Suprapubic skin (tissue), 4 donors: ENCODE measurements around the gene GGACT. TPM values are rescaled to one million over a fixed set of nuclear protein-coding genes. Genes with fewer than 3 reads are reported as not detected.
"Not testable (repeated sequence)": the region's sequence is repeated elsewhere in the genome, so short reads cannot be mapped to it uniquely, and the experiment has no call there.

ENCODE experiments used
- DNase-seq, 2 donors: peaks; one replicate each; pipeline ENCODE4 v3.0.0-alpha.2; 2019; ENCODE audit warnings: low spot score in 2 of 2
- H3K27ac ChIP-seq: fragments of 200-600 bp; sonication (generic); one replicate; pipeline ENCODE4 v1.5.1; 2019
- H3K27me3 ChIP-seq: fragments of 200-600 bp; sonication (generic); one replicate; pipeline ENCODE4 v1.5.1; 2019
- H3K36me3 ChIP-seq: fragments of 200-600 bp; sonication (generic); one replicate; pipeline ENCODE4 v1.5.1; 2019
- H3K4me1 ChIP-seq: fragments of 200-600 bp; sonication (generic); one replicate; pipeline ENCODE4 v1.5.1; 2019
- H3K4me3 ChIP-seq: fragments of 200-600 bp; sonication (generic); one replicate; pipeline ENCODE4 v1.5.1; 2019; ENCODE audit warnings: mild to moderate bottlenecking
- H3K9me3 ChIP-seq: fragments of 200-600 bp; sonication (generic); one replicate; pipeline ENCODE4 v1.5.1; 2019
- CTCF ChIP-seq, 2 donors: fragments of 200-600 bp in 1 of 2; fragments of 450-650 bp in 1 of 2; sonication (generic) in 1 of 2; IDR thresholded peaks; one replicate each; pipeline ENCODE4 v1.5.1; 2016 to 2019; ENCODE audit warnings: antibody characterized with exemption in 2 of 2, mild to moderate bottlenecking in 1 of 2, moderate library complexity in 1 of 2
- EP300 ChIP-seq: sonication (generic); formaldehyde crosslinking; IDR thresholded peaks from one replicate; pipeline ENCODE4 v1.6.1; 2017; ENCODE audit warnings: antibody characterized with exemption
- POLR2A ChIP-seq, 2 donors: fragments of 450-650 bp; IDR thresholded peaks; one replicate each; pipeline ENCODE4 v1.6.1; 2017; ENCODE audit warnings: antibody characterized with exemption in 2 of 2, mild to moderate bottlenecking in 2 of 2, moderate library complexity in 2 of 2
- POLR2AphosphoS5 ChIP-seq, 3 donors: sonication (generic); formaldehyde crosslinking; IDR thresholded peaks; one replicate each; pipeline ENCODE4 v1.6.1; 2017; ENCODE audit warnings: antibody characterized with exemption in 3 of 3
- WGBS: methylation state at CpG from one replicate; pipeline ENCODE4 v1.1.5; 2018; 5-methylcytosine and 5-hydroxymethylcytosine counted together
- total RNA-seq, 4 donors: library from RNA; depleted of rRNA; stranded (reverse); fragments of >200 nt; gene quantifications; one replicate each; pipeline ENCODE4 v1.1.0, GENCODE V29; 2016

GGACT gene
- total RNA-seq, 4 donors from 2014 or later: 1.5 to 4.2 (median 3.6) TPM

GRCh38 chr13:100527644-100528043 lies 60.9 kb downstream of the GGACT start:
- peaks cover 31% of the 10 kb centered on the region for H3K36me3 ChIP-seq
- no peak for TF ChIP-seq POLR2AphosphoS5 (IDR thresholded peaks at IDR 0.05)
- TF ChIP-seq EP300: no peak
- no peak for TF ChIP-seq CTCF (IDR thresholded peaks at IDR 0.05)
- TF ChIP-seq POLR2A (IDR thresholded peaks at IDR 0.05): no peak

GRCh38 chr13:100526318-100527000 lies 62.1 kb downstream of the GGACT start:
- no peak overlapping the region for H3K27ac ChIP-seq
- no peak overlapping the region for H3K4me3 ChIP-seq
- peak in 1 of 2 donors; percentile 69 for DNase-seq
- no peaks in the 10 kb centered on the region for H3K27me3 ChIP-seq
- TF ChIP-seq POLR2A (IDR thresholded peaks at IDR 0.05) (no peak), POLR2AphosphoS5 (IDR thresholded peaks at IDR 0.05) (no peak), EP300 (no peak), CTCF (IDR thresholded peaks at IDR 0.05) (no peak)
- WGBS: 68% methylated on average over 21 of the region's 27 CpGs
- H3K9me3 ChIP-seq: no peaks in the 10 kb centered on the region
- H3K4me1 ChIP-seq: no peaks in the 10 kb centered on the region
- peaks cover 22% of the 10 kb centered on the region for H3K36me3 ChIP-seq

More at GRCh38 chr13:100527644-100528043, 60.9 kb downstream of the GGACT start:
- peak in 1 of 2 donors; percentile 55 for DNase-seq
- H3K27ac ChIP-seq: no peak overlapping the region
- no peaks in the 10 kb centered on the region for H3K27me3 ChIP-seq
- 89% methylated on average over 9 of the region's 9 CpGs for WGBS
- H3K4me3 ChIP-seq: no peak overlapping the region
- no peaks in the 10 kb centered on the region for H3K4me1 ChIP-seq
- no peaks in the 10 kb centered on the region for H3K9me3 ChIP-seq

- Histone ChIP-seq H3K27me3 (no peaks in the 10 kb centered on the region), H3K4me3 (no peak overlapping the region), H3K36me3 (peaks cover 22% of the 10 kb centered on the region), H3K9me3 (no peaks in the 10 kb centered on the region), H3K27ac (no peak overlapping the region), H3K4me1 (no peaks in the 10 kb centered on the region)
- TF ChIP-seq CTCF (IDR thresholded peaks at IDR 0.05): no peak
- WGBS: 76% methylated on average over 16 of the region's 17 CpGs
- DNase-seq: peak in 1 of 2 donors; percentile 52
These were observed 62.9 kb downstream of the GGACT start for GRCh38 chr13:100525453-100526317.

- 92% methylated on average over 5 of the region's 5 CpGs for WGBS
- not testable (repeated sequence) for H3K27me3 ChIP-seq, H3K4me3 ChIP-seq, DNase-seq, H3K9me3 ChIP-seq, H3K27ac ChIP-seq, H3K4me1 ChIP-seq
- peaks cover 20% of the 10 kb centered on the region for H3K36me3 ChIP-seq
These were observed 63.9 kb downstream of the GGACT start for GRCh38 chr13:100524688-100525087.

- H3K27me3 ChIP-seq: no peaks in the 10 kb centered on the region
- H3K4me3 ChIP-seq: no peak overlapping the region
- no peak overlapping the region for H3K27ac ChIP-seq
- peaks cover 17% of the 10 kb centered on the region for H3K36me3 ChIP-seq
- DNase-seq: no peak
- no peaks in the 10 kb centered on the region for H3K4me1 ChIP-seq
- WGBS: 85% methylated on average over 4 of the region's 8 CpGs
- TF ChIP-seq EP300: no peak
- TF ChIP-seq CTCF (IDR thresholded peaks at IDR 0.05): no peak
- no peaks in the 10 kb centered on the region for H3K9me3 ChIP-seq
These were observed 64.6 kb downstream of the GGACT start for GRCh38 chr13:100523981-100524386.
